ENCODE measurements around the gene TSPAN9. TPM values are rescaled to one million over a fixed set of nuclear protein-coding genes. Genes with fewer than 3 reads are reported as not detected.

TSPAN9 gene
- total and polyA plus RNA-seq, 9 of the 15 experiments (the other 6 are each of a cell fraction or from before 2014, with no cell fraction given) = 0.23 to 2.1 (median 0.60) TPM; not detected in 2

DNA sequence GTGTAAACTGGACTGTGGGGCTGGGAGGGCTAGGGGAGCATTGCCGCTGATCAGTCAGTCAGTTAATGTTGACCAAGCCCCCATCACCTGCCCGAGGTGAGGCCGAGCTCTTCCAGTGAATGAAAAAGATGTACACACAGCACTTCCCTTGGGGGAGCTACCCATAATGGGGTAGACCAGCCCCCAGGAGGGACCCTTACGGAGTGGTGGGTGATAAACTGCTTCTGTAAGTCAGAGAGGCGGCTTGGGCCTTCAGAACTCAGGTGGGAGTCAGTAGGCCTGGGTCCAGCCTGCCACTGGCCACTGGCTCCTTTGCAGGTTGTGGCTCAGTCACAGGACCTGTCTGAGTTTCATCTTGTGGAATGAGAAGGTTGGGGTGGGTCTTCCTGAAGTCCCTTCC lies 43.5 kb downstream of the TSPAN9 start:
- no peaks in the 10 kb centered on the region for H3K9me3 ChIP-seq (replicated peaks; ENCODE audit: control insufficient read depth, insufficient read depth, low read depth, low read length)
- peaks cover 5 to 43% of the 10 kb centered on the region in 2 experiments for H3K27me3 ChIP-seq (ENCODE audit: control insufficient read depth in 2 of 2, insufficient read depth in 2 of 2, low read length in 2 of 2)
- CTCF ChIA-PET (ENCODE audit: low intra/inter-chr PET ratio) = no interaction called here
- DNase-seq (ENCODE audit: extremely low read depth in 1 of 4, low spot score in 3 of 4) = no peak
- H2AFZ ChIP-seq (ENCODE audit: low read depth, low read length) = no peak overlapping the region
- H3K4me1 ChIP-seq (replicated peaks in 1 of 2; ENCODE audit: control insufficient read depth in 2 of 2, insufficient read depth in 2 of 2, low read length in 2 of 2) = no peaks in the 10 kb centered on the region
- no peak overlapping the region for H3K9ac ChIP-seq (ENCODE audit: insufficient read depth in 1 of 2, low read depth in 2 of 2, low read length in 2 of 2)
- no peaks in the 10 kb centered on the region for H3K79me2 ChIP-seq (ENCODE audit: control insufficient read depth, insufficient read depth, low read length)
- no TSS peak for BruUV-seq (replicated peaks)
- no peak overlapping the region for H3K27ac ChIP-seq (ENCODE audit: extremely low read depth, low read depth, low read length)
- intact Hi-C loops (cut with micrococcal nuclease) = no loop called here
- TF ChIP-seq ZKSCAN3 (CRISPR knock-in tag; IDR thresholded peaks at IDR 0.05) (no peak), TEAD4 (IDR thresholded peaks at IDR 0.05; ENCODE audit: low read length) (no peak), TEAD4 (CRISPR knock-in tag; IDR thresholded peaks at IDR 0.05; ENCODE audit: borderline replicate concordance) (no peak), ZNF76 (CRISPR knock-in tag; IDR thresholded peaks at IDR 0.05; ENCODE audit: borderline replicate concordance) (no peak), GTF2E2 (tag; IDR thresholded peaks at IDR 0.05) (no peak), ZNF347 (CRISPR knock-in tag; IDR thresholded peaks at IDR 0.05; ENCODE audit: low read depth) (no peak), ZNF57 (CRISPR knock-in tag; IDR thresholded peaks at IDR 0.05) (no peak), HCFC1 (IDR thresholded peaks at IDR 0.05; ENCODE audit: low read depth, low read length) (no peak), MEF2D (tag; conservative IDR thresholded peaks at IDR 0.05; ENCODE audit: low read depth) (no peak), MYBL2 (IDR thresholded peaks at IDR 0.05; ENCODE audit: low read depth) (no peak), MYBL2 (CRISPR knock-in tag; IDR thresholded peaks at IDR 0.05; ENCODE audit: borderline replicate concordance) (no peak), SMAD4 (CRISPR knock-in tag; conservative IDR thresholded peaks at IDR 0.05) (no peak), RBM14 (IDR thresholded peaks at IDR 0.05; ENCODE audit: borderline replicate concordance, insufficient read depth, low read depth, low read length) (no peak), GTF2A2 (tag; IDR thresholded peaks at IDR 0.05) (no peak), FOXK2 (conservative IDR thresholded peaks at IDR 0.05 in 1 of 2, IDR thresholded peaks at IDR 0.05 in 1 of 2; ENCODE audit: low read depth in 2 of 2) (no peak)
- POLR2A ChIA-PET = interaction anchor here (0.7 kb wide), 1 partner anchor 35 kb away, joined by 4 read pairs; no protein-coding TSS in a partner anchor
- peaks cover 6% of the 10 kb centered on the region; the same call in 1 of the 2 replicates for H4K20me1 ChIP-seq (replicated peaks; ENCODE audit: control insufficient read depth, insufficient read depth, low read length)
- no peak for FAIRE-seq
- H3K4me2 ChIP-seq (ENCODE audit: insufficient read depth, low read length) = no peak overlapping the region
- WGBS (ENCODE audit: insufficient coverage, low coverage, missing lambda C conversion rate) = 0% methylated on average over 5 of the region's 5 CpGs
- H3K4me3 ChIP-seq = no peak overlapping the region
- no peaks in the 10 kb centered on the region for H3K36me3 ChIP-seq (ENCODE audit: control insufficient read depth, insufficient read depth, low read length)
- no peak for ATAC-seq
- in situ Hi-C loops (cut with MboI) = no loop called here
- no peaks in the 10 kb centered on the region for H3K9me1 ChIP-seq (ENCODE audit: control insufficient read depth, insufficient read depth, low read length)

All from K562 (cell line).